ENCODE data around the gene KLHL22.
A peak's percentile ranks its signal among the peaks of the same experiment; 100 is the strongest.
"Not testable (repeated sequence)": the region's sequence is repeated elsewhere in the genome, so short reads cannot be mapped to it uniquely, and the experiment has no call there.

KLHL22 gene

GRCh38 chr22:20523086-20523983 lies 27.7 kb upstream of the KLHL22 start:
- no peak for DNase-seq

DNA sequence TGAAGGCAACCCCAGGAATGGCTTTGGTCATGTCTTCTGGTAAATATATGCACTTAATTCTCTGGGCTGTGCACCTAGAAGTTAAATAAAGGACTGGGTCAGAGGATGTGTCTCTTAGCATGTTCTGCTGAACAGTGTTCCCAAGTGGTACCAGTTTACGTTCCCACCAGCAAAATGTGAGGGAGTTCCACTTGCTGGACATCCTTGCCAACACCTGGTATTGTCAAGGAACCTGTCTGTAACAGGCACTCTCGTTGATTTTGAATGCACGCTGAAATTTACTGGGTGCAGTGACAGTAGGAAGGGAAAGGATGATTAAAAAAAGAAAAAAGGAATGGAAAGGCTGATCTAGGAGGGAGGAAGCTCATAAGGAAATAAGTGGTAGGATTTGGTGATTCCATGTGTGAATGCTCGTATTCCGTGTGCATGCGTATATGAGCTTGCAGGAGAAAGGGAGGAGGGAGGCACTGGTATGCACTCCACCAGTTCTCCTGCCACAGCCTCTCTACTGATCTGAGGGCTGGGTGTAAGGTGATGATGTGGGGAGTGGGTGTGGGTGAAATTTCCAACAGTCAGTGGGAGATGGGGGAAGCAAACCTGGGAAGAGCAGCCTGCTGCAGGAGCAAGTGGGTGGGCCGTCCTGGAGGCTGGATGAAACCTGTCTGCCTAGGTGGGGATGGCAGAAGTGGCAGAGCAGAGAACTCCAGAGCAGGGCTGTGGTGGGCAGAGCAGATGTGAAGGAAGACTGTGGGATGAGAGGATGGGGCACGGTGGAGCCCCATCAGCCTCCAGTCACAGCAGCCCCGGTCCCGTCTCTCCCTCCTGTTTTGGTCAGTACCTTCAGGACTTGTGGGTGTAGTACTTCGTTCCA lies 26.8 kb upstream of the KLHL22 start:
- no peak for DNase-seq

GRCh38 chr22:20520093-20520511 lies 24.5 kb upstream of the KLHL22 start:
- DNase-seq, result no peak

DNA sequence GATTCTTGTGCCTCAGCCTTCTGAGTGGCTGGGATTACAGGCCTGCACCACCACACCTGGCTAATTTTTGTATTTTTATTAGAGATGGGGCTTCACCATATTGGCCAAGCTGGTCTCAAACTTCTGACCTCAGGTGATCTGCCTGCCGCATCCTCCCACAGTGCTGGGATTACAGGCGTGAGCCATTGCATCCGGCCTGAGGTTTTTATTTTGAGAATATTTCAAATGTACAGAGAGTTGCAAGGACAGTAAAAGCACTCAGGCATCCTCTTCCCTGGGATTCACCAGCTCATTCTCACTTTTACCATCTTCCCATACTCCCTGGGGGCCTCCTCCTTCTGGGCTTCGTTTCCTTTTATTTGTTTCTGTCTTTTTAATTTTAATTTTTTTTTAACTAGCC lies 24.0 kb upstream of the KLHL22 start:
- no peak for DNase-seq

DNA sequence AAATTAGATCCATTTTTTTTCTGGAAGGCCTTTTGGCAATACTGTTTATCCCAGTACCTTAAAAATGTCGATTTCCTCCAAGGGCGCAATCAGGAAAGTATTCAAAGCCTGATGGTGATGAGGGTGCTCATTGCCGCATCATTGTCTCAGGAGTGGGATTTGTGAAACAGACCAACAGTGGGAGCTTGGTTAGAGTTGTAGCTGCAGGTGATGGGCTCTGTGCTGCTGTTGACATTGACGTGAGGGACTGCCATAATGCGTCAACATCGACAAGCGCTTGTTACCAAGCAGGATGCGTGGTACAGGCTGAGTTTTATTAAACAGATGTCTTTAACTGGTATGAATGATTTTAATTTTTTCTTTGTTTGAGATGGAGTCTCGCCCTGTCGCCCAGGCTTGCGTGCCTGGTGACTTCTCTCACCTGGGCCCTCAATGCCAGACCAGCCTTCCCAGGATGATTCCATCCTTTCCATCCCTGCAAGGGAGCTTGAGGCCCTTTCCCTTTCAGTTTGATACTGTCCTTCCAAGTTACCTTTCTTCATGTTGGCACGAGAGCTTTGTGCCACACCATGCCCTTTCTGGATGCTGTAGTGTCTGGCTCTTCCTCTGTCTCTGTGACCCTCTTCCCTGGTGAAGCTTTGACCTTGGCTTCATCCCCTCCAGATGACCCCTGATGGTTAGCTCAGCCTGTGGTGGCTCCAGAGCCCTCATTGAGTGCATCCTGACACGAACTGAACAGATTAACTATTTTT lies 22.4 kb upstream of the KLHL22 start:
- no peak for DNase-seq

DNA sequence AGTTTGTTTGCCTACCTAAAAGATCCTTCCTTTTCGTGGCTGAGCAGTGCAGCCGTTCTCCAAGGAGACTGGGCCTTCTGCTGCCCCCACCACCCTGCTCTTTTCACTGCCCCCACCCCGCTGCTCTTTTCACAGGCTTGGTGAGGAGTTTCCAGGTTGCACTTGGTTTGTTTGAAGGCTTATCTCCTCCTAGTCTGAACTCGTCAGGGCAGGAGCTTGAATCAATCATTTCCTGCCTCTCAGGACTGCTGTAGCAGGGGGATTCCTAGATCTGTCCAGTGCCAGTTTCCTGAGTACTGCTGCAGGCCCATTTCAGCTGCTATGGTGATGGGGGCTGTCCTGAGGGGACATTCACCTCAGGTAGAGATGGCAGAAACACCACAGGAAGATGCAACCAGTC lies 21.8 kb upstream of the KLHL22 start:
- DNase-seq, result no peak

DNA sequence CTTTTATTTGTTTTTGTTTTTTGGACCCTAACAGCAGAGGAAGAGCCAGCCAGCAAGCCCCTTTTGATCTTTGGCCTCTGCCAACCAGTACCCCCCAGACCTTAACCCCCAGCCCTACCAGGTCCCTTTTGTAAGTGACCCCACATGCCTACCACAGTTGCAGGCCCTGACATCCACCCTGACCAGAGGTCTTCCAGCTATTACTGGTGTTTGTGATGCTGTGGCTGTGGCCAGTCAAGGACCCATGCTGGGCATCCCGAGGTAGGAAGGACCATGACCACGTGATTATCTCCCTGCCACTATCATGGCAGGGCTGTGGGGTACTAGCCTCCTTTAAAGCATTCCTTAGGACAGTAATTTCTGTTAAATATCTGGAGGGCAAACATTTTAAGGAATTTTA lies 20.8 kb upstream of the KLHL22 start:
- no peak for DNase-seq

DNA sequence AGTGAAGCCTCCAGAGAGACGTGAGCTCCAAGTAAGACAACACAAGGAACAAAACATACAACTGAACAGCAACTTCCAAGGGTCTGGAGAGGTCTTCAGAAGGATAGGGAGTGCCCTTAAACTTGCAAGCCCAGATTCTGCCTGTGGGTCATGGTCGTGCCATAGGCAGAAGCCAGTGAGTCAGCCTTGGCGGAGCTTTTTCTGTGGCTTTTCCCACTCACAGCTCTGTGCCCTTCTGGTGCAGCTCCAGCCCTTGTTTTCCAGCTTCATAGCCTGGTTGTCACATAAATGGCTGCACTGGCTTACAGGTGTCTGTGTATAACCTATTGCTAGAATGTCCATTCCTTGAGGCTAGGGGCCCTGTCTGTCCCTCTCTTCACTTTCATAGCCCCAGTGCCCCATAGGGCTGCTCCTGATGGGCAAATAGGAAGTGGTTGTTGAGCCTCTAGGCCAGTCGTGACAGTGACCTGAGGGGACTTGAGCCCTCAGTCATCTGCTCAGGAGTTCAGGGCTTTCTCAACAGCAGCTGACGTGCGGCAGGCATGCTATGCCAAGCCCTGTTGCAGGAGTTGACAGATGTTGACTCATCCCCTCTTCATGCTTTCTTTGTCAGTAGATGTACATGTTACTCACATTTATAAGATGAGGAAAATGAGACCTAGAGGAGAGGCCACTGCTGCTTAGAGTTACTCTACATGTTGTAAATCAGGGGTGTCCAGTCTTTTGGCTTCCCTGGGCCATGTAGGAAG lies 19.2 kb upstream of the KLHL22 start:
- DNase-seq, result no peak

- DNase-seq, result no peak
These were observed 16.1 kb upstream of the KLHL22 start for GRCh38 chr22:20511578-20512229.

- no peak for DNase-seq
These were observed 15.4 kb upstream of the KLHL22 start for GRCh38 chr22:20510811-20511577.

DNA sequence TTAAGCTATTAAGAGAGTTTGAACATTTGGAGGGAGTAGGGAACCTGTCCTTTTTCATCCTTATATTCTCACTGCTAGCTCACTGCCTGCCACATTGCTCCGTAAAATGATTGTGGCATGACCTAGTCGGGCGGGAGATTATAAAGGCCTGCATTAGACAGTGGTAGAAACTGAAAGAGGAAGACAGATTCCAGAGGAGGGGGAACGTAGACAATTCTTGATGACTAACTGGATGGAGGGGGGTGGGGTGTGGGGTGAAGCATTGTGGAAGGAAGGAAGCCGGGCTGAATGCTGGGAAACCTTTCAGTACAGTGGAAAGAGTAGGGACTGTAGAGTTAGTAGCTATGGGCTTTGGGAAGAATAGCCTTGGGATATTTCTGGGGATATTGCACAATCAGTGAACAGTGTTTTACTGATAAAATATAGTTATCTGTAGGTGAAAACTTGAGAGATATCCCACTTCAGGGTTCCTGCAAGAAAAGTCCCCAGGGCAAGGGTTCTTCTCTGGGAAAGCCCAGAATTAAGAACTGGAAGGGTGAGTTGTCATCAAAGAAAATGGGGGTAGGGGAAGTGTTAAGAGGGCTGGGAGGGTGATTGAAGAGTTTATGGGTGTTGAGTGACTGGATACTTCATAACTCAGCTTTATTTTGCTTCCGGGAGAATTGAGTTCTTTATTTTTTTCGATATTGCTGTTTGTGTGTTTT lies 13.9 kb upstream of the KLHL22 start:
- DNase-seq, result peak; percentile 35

GRCh38 chr22:20508815-20509271 lies 13.2 kb upstream of the KLHL22 start:
- DNase-seq, result no peak

DNA sequence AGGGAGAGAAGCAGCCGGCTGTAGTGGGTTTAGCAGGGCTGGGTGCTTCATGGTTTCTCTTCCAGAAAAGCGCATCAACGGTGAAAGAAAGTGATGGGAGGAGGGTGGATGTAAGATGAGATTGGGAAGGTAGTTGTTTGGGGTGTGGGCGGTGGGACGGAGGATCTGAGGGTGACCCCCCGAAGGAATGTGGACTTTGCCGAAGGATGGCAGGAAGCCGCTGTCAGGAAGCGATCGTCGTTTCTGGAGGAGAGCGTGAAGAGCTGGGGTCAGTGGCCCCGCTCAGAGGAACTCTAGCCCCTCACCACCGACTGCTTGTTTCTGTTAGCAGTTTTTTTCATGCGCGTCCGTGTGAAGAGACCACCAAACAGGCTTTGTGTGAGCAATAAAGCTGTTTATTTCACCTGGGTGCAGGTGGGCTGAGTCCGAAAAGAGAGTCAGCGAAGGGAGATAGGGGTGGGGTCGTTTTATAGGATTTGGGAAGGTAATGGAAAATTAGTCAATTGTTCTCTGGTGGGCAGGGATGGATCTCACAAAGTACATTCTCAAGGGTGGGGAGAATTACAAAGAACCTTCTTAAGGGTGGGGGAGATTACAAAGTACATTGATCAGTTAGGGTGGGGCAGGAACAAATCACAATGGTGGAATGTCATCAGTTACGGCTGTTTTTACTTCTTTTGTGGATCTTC lies 12.6 kb upstream of the KLHL22 start:
- DNase-seq, result not testable (repeated sequence)

- peak; percentile 79 for DNase-seq
These were observed 11.9 kb upstream of the KLHL22 start, which contains the start of gene MED15 for GRCh38 chr22:20507253-20508066. MED15 (plus strand) TSS chr22:20507610; CDS start chr22:20507679, 69 bp downstream.

GRCh38 chr22:20506543-20507252 lies 11.1 kb upstream of the KLHL22 start:
- DNase-seq, result no peak

- not testable (repeated sequence) for DNase-seq
These were observed 8.8 kb upstream of the KLHL22 start for GRCh38 chr22:20504293-20504922.

GRCh38 chr22:20503816-20504215 lies 8.2 kb upstream of the KLHL22 start:
- no peak for DNase-seq
